ENCODE measurements around the gene PPIL1. TPM values are rescaled to one million over a fixed set of nuclear protein-coding genes. Genes with fewer than 3 reads are reported as not detected.
"Not testable (repeated sequence)": the region's sequence is repeated elsewhere in the genome, so short reads cannot be mapped to it uniquely, and the experiment has no call there.

Gene PPIL1
- total RNA-seq, 1 experiment from 2014 or later = 78.3 TPM

- DNase-seq (ENCODE audit: low spot score) = no peak
These were observed 57.3 kb downstream of the PPIL1 start for GRCh38 chr6:36817176-36817817.

GRCh38 chr6:36815962-36816735 is 58.5 kb downstream of the PPIL1 start:
- DNase-seq (ENCODE audit: low spot score) = no peak

GRCh38 chr6:36814249-36814648 is 60.4 kb downstream of the PPIL1 start:
- DNase-seq (ENCODE audit: low spot score) = no peak

GRCh38 chr6:36813526-36813925 is 61.1 kb downstream of the PPIL1 start:
- DNase-seq (ENCODE audit: low spot score) = no peak

- not testable (repeated sequence) for DNase-seq (ENCODE audit: low spot score)
These were observed 61.6 kb downstream of the PPIL1 start for GRCh38 chr6:36813047-36813446.

GRCh38 chr6:36809941-36810803 is 64.4 kb downstream of the PPIL1 start:
- DNase-seq (ENCODE audit: low spot score) = no peak

- DNase-seq (ENCODE audit: low spot score) = no peak
These were observed 65.4 kb downstream of the PPIL1 start for GRCh38 chr6:36809156-36809555.

- no peak for DNase-seq (ENCODE audit: low spot score)
These were observed 66.0 kb downstream of the PPIL1 start for GRCh38 chr6:36808634-36809033.

GRCh38 chr6:36807750-36808149 is 66.9 kb downstream of the PPIL1 start:
- no peak for DNase-seq (ENCODE audit: low spot score)

- DNase-seq (ENCODE audit: low spot score) = no peak
These were observed 67.5 kb downstream of the PPIL1 start for GRCh38 chr6:36807143-36807542.

GRCh38 chr6:36805917-36806316 is 68.7 kb downstream of the PPIL1 start:
- DNase-seq (ENCODE audit: low spot score) = no peak

- no peak for DNase-seq (ENCODE audit: low spot score)
These were observed 69.4 kb downstream of the PPIL1 start for GRCh38 chr6:36805096-36805797.

Other genes starting within 250 kb of the PPIL1 start
- 119 and 142 TPM in 2 replicates for gene CDKN1A, start 196.1 kb downstream of the PPIL1 start, total RNA-seq (2014; rRNA removed; shearing (Covaris generic))
- not detected in 2 replicates for gene RAB44, start 177.0 kb downstream of the PPIL1 start, total RNA-seq (2014; rRNA removed; shearing (Covaris generic))
- gene CPNE5, start 35.4 kb downstream of the PPIL1 start, total RNA-seq (2014; rRNA removed; shearing (Covaris generic)) = not detected in 2 replicates
- 34.2 and 39.6 TPM in 2 replicates for gene C6orf89, start 11.1 kb upstream of the PPIL1 start, total RNA-seq (2014; rRNA removed; shearing (Covaris generic))
- gene PI16, start 79.9 kb upstream of the PPIL1 start, total RNA-seq (2014; rRNA removed; shearing (Covaris generic)) = not detected in 2 replicates
- gene MTCH1, start 111.4 kb upstream of the PPIL1 start, total RNA-seq (2014; rRNA removed; shearing (Covaris generic)) = 165 and 174 TPM in 2 replicates
- gene FGD2, start 130.9 kb upstream of the PPIL1 start, total RNA-seq (2014; rRNA removed; shearing (Covaris generic)) = not detected in 2 replicates